Gastrocnemius medialis (tissue), 4 donors: ENCODE results near the gene COP1. TPM values are rescaled to one million over a fixed set of nuclear protein-coding genes. Genes with fewer than 3 reads are reported as not detected.

Experiments used
- ATAC-seq, 2 donors: fragments of 150-250 bp; one replicate each; pipeline ENCODE4 v1.9.1; 2016
- DNase-seq, 2 donors: peaks; one replicate each; pipeline ENCODE4 v3.0.0-alpha.2; 2019
- H3K27ac ChIP-seq, 4 donors: fragments of 200-600 bp; sonication (generic); 1 replicate in 1 of 4; 2 replicates in 3 of 4; pipeline ENCODE4 v1.5.1; 2016 to 2018; ENCODE audit warnings: mild to moderate bottlenecking in 2 of 4, moderate library complexity in 1 of 4
- H3K27me3 ChIP-seq, 3 donors: fragments of 200-600 bp; sonication (generic) in 2 of 3; 1 replicate in 1 of 3; 2 replicates in 2 of 3; pipeline versions ENCODE4 v1.5.1 to v1.6.0; 2016 to 2019; ENCODE audit warnings: mild to moderate bottlenecking in 1 of 3, moderate library complexity in 1 of 3
- H3K36me3 ChIP-seq, 2 donors: fragments of 200-600 bp; sonication (generic) in 1 of 2; one replicate each; pipeline ENCODE4 v1.5.1; 2017 to 2018
- H3K4me1 ChIP-seq, 2 donors: fragments of 200-600 bp; sonication (generic) in 1 of 2; one replicate each; pipeline ENCODE4 v1.5.1; 2016 to 2017; ENCODE audit warnings: mild to moderate bottlenecking in 2 of 2
- H3K4me3 ChIP-seq, 4 donors: fragments of 200-600 bp; sonication (generic) in 3 of 4; 1 replicate in 1 of 4; 2 replicates in 3 of 4; pipeline ENCODE4 v1.5.1; 2016 to 2019; ENCODE audit warnings: mild to moderate bottlenecking in 2 of 4
- H3K9me3 ChIP-seq, 3 donors: fragments of 200-600 bp; sonication (generic) in 2 of 3; 1 replicate in 1 of 3; 2 replicates in 2 of 3; pipeline ENCODE4 v1.5.1; 2016 to 2019
- CTCF ChIP-seq, 5 experiments: fragments of 450-650 bp in 3 of 5; fragments of 200-600 bp in 2 of 5; sonication (generic) in 2 of 5; IDR thresholded peaks in 4 of 5; conservative IDR thresholded peaks in 1 of 5; 1 replicate in 4 of 5; 2 replicates in 1 of 5; pipeline ENCODE4 v1.5.1; 2016 to 2019; ENCODE audit warnings: antibody characterized with exemption in 5 of 5, mild to moderate bottlenecking in 3 of 5, moderate library complexity in 3 of 5
- POLR2A ChIP-seq, 2 donors: fragments of 450-650 bp; IDR thresholded peaks; one replicate each; pipeline ENCODE4 v1.6.1; 2017; ENCODE audit warnings: antibody characterized with exemption in 2 of 2, mild to moderate bottlenecking in 2 of 2, moderate library complexity in 2 of 2
- in situ Hi-C, 4 donors: fragments of 200-750 bp; cut with MboI; loops; one replicate each; pipeline versions ENCODE4 v1.15.0 to v1.8.0; 2017; ENCODE audit warnings: low sequenced_read_pairs in 4 of 4
- intact Hi-C: fragments of 100-400 bp; cut with DNase I; formaldehyde crosslinking; loops from one replicate; pipeline ENCODE4 v1.15.1; 2023; ENCODE audit warnings: low total_unique reads
- total RNA-seq, 4 donors: library from RNA; depleted of rRNA; stranded (reverse); fragments of >200 nt; gene quantifications; one replicate each; pipeline versions ENCODE4 v1.1.0 to v1.2.3, GENCODE V29; 2016

COP1 gene
- total RNA-seq, 4 donors from 2014 or later: 19.6 to 29.7 (median 25.3) TPM

GRCh38 chr1:175976865-175977642 lies 230.0 kb downstream of the COP1 start:
- no peak overlapping the region for H3K27ac ChIP-seq
- ATAC-seq (no peak), DNase-seq (no peak)
- no peak overlapping the region for H3K4me3 ChIP-seq
- H3K27me3 ChIP-seq: no peaks in the 10 kb centered on the region
- peaks cover 0 to 4% of the 10 kb centered on the region in 2 donors for H3K36me3 ChIP-seq
- TF ChIP-seq POLR2A (IDR thresholded peaks at IDR 0.05) (no peak), CTCF (IDR thresholded peaks at IDR 0.05 in 4 of 5, conservative IDR thresholded peaks at IDR 0.05 in 1 of 5) (no peak)
- H3K9me3 ChIP-seq: no peaks in the 10 kb centered on the region
- H3K4me1 ChIP-seq: no peaks in the 10 kb centered on the region
- intact Hi-C loops: no loop called here
- in situ Hi-C loops: no loop called here

DNA sequence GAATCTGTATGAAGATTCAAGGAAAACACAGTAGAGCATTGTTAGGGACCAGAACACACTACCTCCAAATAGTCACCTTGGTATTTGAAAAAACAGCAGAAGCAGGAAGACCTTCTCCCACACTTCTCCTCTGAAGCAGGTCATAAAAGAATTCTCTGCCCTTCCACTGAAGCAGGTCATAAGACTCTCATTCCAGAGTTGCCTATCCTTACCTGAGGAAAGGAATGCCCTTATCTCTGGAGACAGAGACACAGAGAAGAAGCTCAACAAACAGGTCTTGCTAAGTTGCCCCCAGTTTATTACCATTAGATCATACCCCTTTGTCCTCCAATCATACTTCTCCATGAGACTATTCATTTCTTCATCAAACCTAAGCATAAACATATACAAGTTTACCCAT lies 237.9 kb downstream of the COP1 start:
- in situ Hi-C loops: no loop called here
- no peak for DNase-seq
- H3K4me3 ChIP-seq: no peak overlapping the region
- H3K36me3 ChIP-seq: no peaks in the 10 kb centered on the region
- no peak overlapping the region for H3K27ac ChIP-seq
- no peaks in the 10 kb centered on the region for H3K4me1 ChIP-seq
- H3K9me3 ChIP-seq: no peaks in the 10 kb centered on the region
- ATAC-seq: no peak
- TF ChIP-seq POLR2A (IDR thresholded peaks at IDR 0.05) (no peak), CTCF (IDR thresholded peaks at IDR 0.05 in 4 of 5, conservative IDR thresholded peaks at IDR 0.05 in 1 of 5) (no peak)
- no peaks in the 10 kb centered on the region for H3K27me3 ChIP-seq
- intact Hi-C loops: no loop called here

DNA sequence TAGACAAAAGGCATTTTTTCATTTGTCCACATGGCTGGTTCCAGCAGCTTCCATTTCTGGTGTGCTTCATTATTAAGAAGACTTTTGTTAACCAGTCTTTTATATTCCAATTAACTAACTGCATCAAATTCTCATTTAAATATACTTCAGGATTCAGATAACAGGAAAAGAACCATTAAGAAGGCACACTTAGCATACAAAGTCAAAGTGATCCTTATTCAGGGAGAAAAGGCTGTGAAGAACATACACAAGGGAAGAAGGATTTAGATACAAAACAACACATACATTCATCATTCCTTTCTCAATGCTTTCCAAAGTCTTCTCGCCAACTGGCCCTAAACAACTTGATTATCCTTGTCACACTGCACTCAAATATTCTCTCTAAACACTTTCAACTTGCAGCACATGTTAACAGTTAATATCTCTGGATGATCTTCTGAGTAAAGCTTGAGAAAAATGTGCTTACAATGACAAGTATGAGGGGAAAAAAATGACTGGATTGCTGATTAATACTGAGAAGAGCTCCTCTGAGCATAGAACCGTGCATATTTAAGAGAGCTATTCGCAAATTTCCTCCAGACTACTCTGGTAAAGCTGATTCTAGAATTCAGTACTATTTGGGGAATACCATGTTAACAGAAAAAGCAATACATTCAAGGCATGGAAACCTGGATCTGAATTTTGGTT lies 238.5 kb downstream of the COP1 start:
- ATAC-seq: no peak
- H3K36me3 ChIP-seq: no peaks in the 10 kb centered on the region
- H3K4me3 ChIP-seq: no peak overlapping the region
- H3K27me3 ChIP-seq: no peaks in the 10 kb centered on the region
- no peaks in the 10 kb centered on the region for H3K9me3 ChIP-seq
- no peak for TF ChIP-seq CTCF (IDR thresholded peaks at IDR 0.05 in 4 of 5, conservative IDR thresholded peaks at IDR 0.05 in 1 of 5)
- no peak for TF ChIP-seq POLR2A (IDR thresholded peaks at IDR 0.05)
- intact Hi-C loops: no loop called here
- H3K4me1 ChIP-seq: no peaks in the 10 kb centered on the region
- in situ Hi-C loops: no loop called here
- no peak overlapping the region for H3K27ac ChIP-seq
- no peak for DNase-seq

GRCh38 chr1:175963740-175964139 lies 243.3 kb downstream of the COP1 start:
- no peaks in the 10 kb centered on the region for H3K4me1 ChIP-seq
- in situ Hi-C loops (no loop called here), intact Hi-C loops (no loop called here)
- ATAC-seq (no peak), DNase-seq (no peak)
- no peaks in the 10 kb centered on the region for H3K9me3 ChIP-seq
- no peaks in the 10 kb centered on the region for H3K27me3 ChIP-seq
- no peak overlapping the region for H3K27ac ChIP-seq
- H3K36me3 ChIP-seq: no peaks in the 10 kb centered on the region
- TF ChIP-seq CTCF (IDR thresholded peaks at IDR 0.05 in 4 of 5, conservative IDR thresholded peaks at IDR 0.05 in 1 of 5) (no peak), POLR2A (IDR thresholded peaks at IDR 0.05) (no peak)
- no peak overlapping the region for H3K4me3 ChIP-seq
